CD8-positive, alpha-beta memory T cell (primary cell): Measurements from ENCODE around the gene KCNQ5. TPM values are rescaled to one million over a fixed set of nuclear protein-coding genes. Genes with fewer than 3 reads are reported as not detected.
"Not testable (repeated sequence)": the region's sequence is repeated elsewhere in the genome, so short reads cannot be mapped to it uniquely, and the experiment has no call there.

ENCODE experiments used
- CTCF ChIA-PET: fragments of 350-600 bp; sonication (Branson Sonifier 250); formaldehyde crosslinking; loops from one replicate; lab custom pipeline; 2021; ENCODE audit warnings: antibody characterized with exemption; lab: Charles Lee
- POLR2A ChIA-PET: fragments of 350-600 bp; sonication (Branson Sonifier 250); formaldehyde crosslinking; loops from one replicate; lab custom pipeline; 2021; ENCODE audit warnings: antibody characterized with exemption; lab: Charles Lee
- DNase-seq, 5 donors: peaks; one replicate each; pipeline versions ENCODE4 v3.0.0 to v3.0.0-alpha.2; 2020 to 2022; ENCODE audit warnings: mixed read lengths in 1 of 5
- H3K27ac ChIP-seq: one replicate; pipeline ENCODE4 v1.7.0; 2013; ENCODE audit warnings: low read depth, mild to moderate bottlenecking, low read length, moderate library complexity
- H3K27me3 ChIP-seq: 2 replicates; pipeline ENCODE4 v1.7.0; 2013; ENCODE audit warnings: low read length, mild to moderate bottlenecking; ENCODE audit not compliant: insufficient read depth, poor library complexity, severe bottlenecking
- H3K36me3 ChIP-seq: 2 replicates; pipeline ENCODE4 v1.7.0; 2013; ENCODE audit warnings: mild to moderate bottlenecking, low read length, moderate library complexity; ENCODE audit not compliant: insufficient read depth
- H3K4me1 ChIP-seq: 2 replicates; pipeline ENCODE4 v1.7.0; 2013; ENCODE audit warnings: mild to moderate bottlenecking, low read length, moderate library complexity; ENCODE audit not compliant: insufficient read depth
- H3K4me3 ChIP-seq: 2 replicates; pipeline ENCODE4 v1.7.0; 2013; ENCODE audit warnings: mild to moderate bottlenecking, low read length
- H3K9me3 ChIP-seq: 2 replicates; pipeline ENCODE4 v1.7.0; 2013; ENCODE audit warnings: mild to moderate bottlenecking, low read length
- H3K27ac Mint-ChIP-seq, 8 donors: one replicate each; pipeline ENCODE4 v1.8.0; 2020 to 2021; ENCODE audit warnings: mixed read lengths in 8 of 8, mild to moderate bottlenecking in 6 of 8, inconsistent platforms in 3 of 8, moderate library complexity in 3 of 8
- H3K27me3 Mint-ChIP-seq, 2 donors: one replicate each; pipeline ENCODE4 v1.8.0; 2020 to 2021; ENCODE audit warnings: mixed read lengths in 2 of 2, mild to moderate bottlenecking in 1 of 2, moderate library complexity in 1 of 2
- H3K36me3 Mint-ChIP-seq, 3 donors: one replicate each; pipeline ENCODE4 v1.8.0; 2020 to 2021; ENCODE audit warnings: mixed read lengths in 3 of 3, inconsistent platforms in 1 of 3, mild to moderate bottlenecking in 1 of 3
- H3K4me1 Mint-ChIP-seq, 3 donors: one replicate each; pipeline ENCODE4 v1.8.0; 2020 to 2021; ENCODE audit warnings: mixed read lengths in 3 of 3, inconsistent platforms in 1 of 3, mild to moderate bottlenecking in 1 of 3
- H3K4me3 Mint-ChIP-seq, 7 donors: one replicate each; pipeline ENCODE4 v1.8.0; 2020 to 2021; ENCODE audit warnings: mixed read lengths in 7 of 7, mild to moderate bottlenecking in 6 of 7, moderate library complexity in 4 of 7, inconsistent platforms in 2 of 7
- H3K9me3 Mint-ChIP-seq, 5 donors: one replicate each; pipeline ENCODE4 v1.8.0; 2020 to 2022; ENCODE audit warnings: mixed read lengths in 5 of 5, mild to moderate bottlenecking in 3 of 5, moderate library complexity in 2 of 5, inconsistent platforms in 1 of 5
- polyA plus RNA-seq: library from polyadenylated mRNA; unstranded; fragments of 300-500 nt; fragmentation: Illumina TruSeq; gene quantifications from one replicate; pipeline ENCODE4 v1.2.3, GENCODE V29; 2021
- total RNA-seq, 2 experiments: library from RNA; stranded (reverse); gene quantifications; one replicate each; pipeline ENCODE4 v1.2.3, GENCODE V29; 2021

Gene KCNQ5
- total and polyA plus RNA-seq, 3 experiments from 2014 or later: 0.85 to 8.5 (median 7.9) TPM

GRCh38 chr6:72873433-72873832 is 251.6 kb downstream of the KCNQ5 start:
- no peak overlapping the region for H3K27ac ChIP-seq
- no peaks in the 10 kb centered on the region for H3K4me1 ChIP-seq
- H3K4me3 Mint-ChIP-seq: no peak overlapping the region
- no peaks in the 10 kb centered on the region for H3K9me3 ChIP-seq
- no peaks in the 10 kb centered on the region for H3K9me3 Mint-ChIP-seq
- DNase-seq: no peak
- ChIA-PET POLR2A (no interaction called here), CTCF (interaction anchor here (1.0 kb wide), 1 partner anchor 16 kb away, joined by 3 read pairs; no protein-coding TSS in a partner anchor)
- H3K27ac Mint-ChIP-seq: no peak overlapping the region
- no peaks in the 10 kb centered on the region for H3K4me1 Mint-ChIP-seq
- no peaks in the 10 kb centered on the region for H3K27me3 Mint-ChIP-seq
- H3K36me3 ChIP-seq: no peaks in the 10 kb centered on the region
- no peaks in the 10 kb centered on the region for H3K36me3 Mint-ChIP-seq
- no peak overlapping the region for H3K4me3 ChIP-seq
- no peaks in the 10 kb centered on the region for H3K27me3 ChIP-seq

DNA sequence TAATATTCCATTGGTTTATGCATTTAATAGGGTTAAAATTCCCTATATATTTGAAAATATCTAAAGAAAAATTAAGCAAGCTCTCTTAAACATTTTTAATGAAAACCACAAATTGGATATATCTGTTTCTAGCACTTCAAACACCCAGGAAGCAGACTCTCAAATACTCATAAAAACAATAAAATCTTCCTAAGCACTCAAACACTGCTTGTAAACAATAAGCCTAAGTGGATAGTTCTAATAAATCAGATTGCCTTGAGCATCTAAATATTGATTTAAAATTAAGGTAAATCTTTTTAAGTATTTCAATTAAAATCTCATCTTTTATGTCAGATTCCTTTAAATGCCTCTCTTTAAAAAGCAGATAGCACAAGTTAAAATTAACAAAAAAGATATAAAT is 254.4 kb downstream of the KCNQ5 start:
- no peak for DNase-seq
- Mint-ChIP-seq H3K36me3 (no peaks in the 10 kb centered on the region), H3K27ac (no peak overlapping the region), H3K27me3 (no peaks in the 10 kb centered on the region), H3K9me3 (no peaks in the 10 kb centered on the region), H3K4me1 (no peaks in the 10 kb centered on the region), H3K4me3 (no peak overlapping the region)
- no peaks in the 10 kb centered on the region for H3K9me3 ChIP-seq
- H3K27ac ChIP-seq: no peak overlapping the region
- no peaks in the 10 kb centered on the region for H3K36me3 ChIP-seq
- POLR2A ChIA-PET: no interaction called here
- no peaks in the 10 kb centered on the region for H3K4me1 ChIP-seq
- H3K4me3 ChIP-seq: no peak overlapping the region
- CTCF ChIA-PET: no interaction called here
- no peaks in the 10 kb centered on the region for H3K27me3 ChIP-seq

DNA sequence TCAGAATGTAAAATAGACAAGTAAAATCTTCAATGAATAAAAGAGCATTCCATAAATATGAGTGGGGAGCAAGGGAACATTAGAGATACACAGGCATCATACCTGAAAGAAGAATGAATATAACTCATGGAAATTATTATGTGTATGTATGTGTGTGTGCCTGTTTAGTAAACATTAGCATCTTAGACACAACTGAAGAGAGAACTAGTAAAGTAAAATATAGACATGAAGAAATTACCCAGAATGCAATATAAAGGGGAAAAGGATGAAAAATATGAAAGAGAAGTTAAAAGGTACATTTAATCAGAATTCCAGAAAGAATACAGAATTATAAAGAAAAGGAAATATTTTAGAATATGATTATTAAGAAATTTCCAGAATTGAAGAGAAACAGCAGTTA is 264.3 kb downstream of the KCNQ5 start:
- POLR2A ChIA-PET: no interaction called here
- H3K4me3 Mint-ChIP-seq: no peak overlapping the region
- peaks cover 0 to 26% (median 0%) of the 10 kb centered on the region in 3 donors for H3K36me3 Mint-ChIP-seq
- Histone ChIP-seq H3K27ac (no peak overlapping the region), H3K9me3 (no peaks in the 10 kb centered on the region), H3K27me3 (no peaks in the 10 kb centered on the region), H3K4me3 (no peak overlapping the region), H3K36me3 (no peaks in the 10 kb centered on the region), H3K4me1 (no peaks in the 10 kb centered on the region)
- H3K9me3 Mint-ChIP-seq: peaks cover 4 to 13% (median 9%) of the 10 kb centered on the region in 5 donors
- no peaks in the 10 kb centered on the region for H3K4me1 Mint-ChIP-seq
- DNase-seq: no peak
- no peak overlapping the region for H3K27ac Mint-ChIP-seq
- H3K27me3 Mint-ChIP-seq: peaks cover 0 to 1% of the 10 kb centered on the region in 2 donors
- CTCF ChIA-PET: no interaction called here

- Mint-ChIP-seq H3K36me3 (peaks cover 0 to 9% (median 0%) of the 10 kb centered on the region in 3 donors), H3K4me3 (no peak overlapping the region), H3K4me1 (no peaks in the 10 kb centered on the region), H3K27me3 (peaks cover 0 to 1% of the 10 kb centered on the region in 2 donors), H3K9me3 (peaks cover 4 to 11% (median 9%) of the 10 kb centered on the region in 5 donors), H3K27ac (no peak overlapping the region)
- ChIA-PET CTCF (interaction anchor here (1.6 kb wide), 1 partner anchor 16 kb away, joined by 3 read pairs; no protein-coding TSS in a partner anchor), POLR2A (no interaction called here)
- no peaks in the 10 kb centered on the region for H3K9me3 ChIP-seq
- H3K27ac ChIP-seq: no peak overlapping the region
- DNase-seq: no peak
- H3K36me3 ChIP-seq: no peaks in the 10 kb centered on the region
- no peaks in the 10 kb centered on the region for H3K27me3 ChIP-seq
- no peaks in the 10 kb centered on the region for H3K4me1 ChIP-seq
- H3K4me3 ChIP-seq: no peak overlapping the region
Observed at GRCh38 chr6:72890233-72890632, 268.4 kb downstream of the KCNQ5 start.

- no peak overlapping the region for H3K27ac ChIP-seq
- DNase-seq: no peak
- H3K27me3 ChIP-seq: no peaks in the 10 kb centered on the region
- Mint-ChIP-seq H3K4me3 (no peak overlapping the region), H3K36me3 (peaks cover 0 to 6% (median 0%) of the 10 kb centered on the region in 3 donors), H3K27ac (no peak overlapping the region), H3K27me3 (peaks cover 0 to 1% of the 10 kb centered on the region in 2 donors), H3K9me3 (peaks cover 4 to 8% (median 7%) of the 10 kb centered on the region in 5 donors), H3K4me1 (no peaks in the 10 kb centered on the region)
- H3K9me3 ChIP-seq: no peaks in the 10 kb centered on the region
- POLR2A ChIA-PET: no interaction called here
- CTCF ChIA-PET: no interaction called here
- H3K4me3 ChIP-seq: no peak overlapping the region
- H3K36me3 ChIP-seq: no peaks in the 10 kb centered on the region
- H3K4me1 ChIP-seq: no peaks in the 10 kb centered on the region
Observed at GRCh38 chr6:72890671-72891070, 268.8 kb downstream of the KCNQ5 start.

DNA sequence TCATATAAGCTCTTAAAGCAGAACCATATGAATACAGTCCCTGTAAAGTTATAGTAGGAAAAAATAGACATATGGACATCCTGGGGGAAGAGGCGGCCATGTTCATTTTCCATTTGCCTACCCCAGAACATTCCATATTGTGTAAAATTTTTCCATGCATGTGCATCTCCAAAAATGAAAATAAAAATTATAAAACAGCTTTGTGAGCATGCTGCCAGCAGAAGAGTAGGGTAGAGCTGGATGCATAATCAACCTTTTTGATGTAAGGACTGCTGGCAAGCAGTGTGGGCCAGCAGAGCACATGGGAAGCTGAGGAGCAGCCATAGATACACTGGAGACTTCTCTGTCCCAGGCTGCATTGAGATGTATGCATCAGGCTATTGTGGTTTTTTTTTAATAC is 271.0 kb downstream of the KCNQ5 start:
- Histone ChIP-seq H3K36me3 (no peaks in the 10 kb centered on the region), H3K4me3 (no peak overlapping the region), H3K9me3 (no peaks in the 10 kb centered on the region), H3K4me1 (no peaks in the 10 kb centered on the region), H3K27ac (no peak overlapping the region), H3K27me3 (no peaks in the 10 kb centered on the region)
- Mint-ChIP-seq H3K4me3 (no peak overlapping the region), H3K27me3 (peaks cover 0 to 1% of the 10 kb centered on the region in 2 donors), H3K36me3 (peaks cover 0 to 5% (median 0%) of the 10 kb centered on the region in 3 donors), H3K27ac (no peak overlapping the region), H3K9me3 (peaks cover 0 to 6% (median 2%) of the 10 kb centered on the region in 5 donors), H3K4me1 (no peaks in the 10 kb centered on the region)
- DNase-seq: no peak
- ChIA-PET CTCF (no interaction called here), POLR2A (no interaction called here)

- Mint-ChIP-seq H3K27ac (no peak overlapping the region), H3K4me1 (no peaks in the 10 kb centered on the region), H3K36me3 (peaks cover 0 to 8% (median 0%) of the 10 kb centered on the region in 3 donors), H3K27me3 (peaks cover 0 to 1% of the 10 kb centered on the region in 2 donors), H3K9me3 (peaks cover 4 to 13% (median 7%) of the 10 kb centered on the region in 5 donors), H3K4me3 (no peak overlapping the region)
- Histone ChIP-seq H3K27ac (no peak overlapping the region), H3K4me3 (no peak overlapping the region), H3K9me3 (no peaks in the 10 kb centered on the region), H3K27me3 (no peaks in the 10 kb centered on the region), H3K4me1 (no peaks in the 10 kb centered on the region), H3K36me3 (no peaks in the 10 kb centered on the region)
- no peak for DNase-seq
- CTCF ChIA-PET: no interaction called here
- POLR2A ChIA-PET: no interaction called here
Observed at GRCh38 chr6:72894091-72894490, 272.2 kb downstream of the KCNQ5 start.

GRCh38 chr6:72898313-72898712 is 276.4 kb downstream of the KCNQ5 start:
- H3K36me3 ChIP-seq, CTCF ChIA-PET, H3K9me3 ChIP-seq, DNase-seq, H3K4me3 Mint-ChIP-seq, H3K4me3 ChIP-seq, H3K27ac ChIP-seq, H3K4me1 ChIP-seq, H3K27ac Mint-ChIP-seq, POLR2A ChIA-PET, H3K27me3 ChIP-seq, H3K27me3 Mint-ChIP-seq, H3K4me1 Mint-ChIP-seq: not testable (repeated sequence)
- Mint-ChIP-seq H3K9me3 (peaks cover 4 to 32% (median 9%) of the 10 kb centered on the region in 5 donors), H3K36me3 (peaks cover 0 to 14% (median 0%) of the 10 kb centered on the region in 3 donors)
